ENCODE results near the gene IKZF2.

The IKZF2 gene

DNA sequence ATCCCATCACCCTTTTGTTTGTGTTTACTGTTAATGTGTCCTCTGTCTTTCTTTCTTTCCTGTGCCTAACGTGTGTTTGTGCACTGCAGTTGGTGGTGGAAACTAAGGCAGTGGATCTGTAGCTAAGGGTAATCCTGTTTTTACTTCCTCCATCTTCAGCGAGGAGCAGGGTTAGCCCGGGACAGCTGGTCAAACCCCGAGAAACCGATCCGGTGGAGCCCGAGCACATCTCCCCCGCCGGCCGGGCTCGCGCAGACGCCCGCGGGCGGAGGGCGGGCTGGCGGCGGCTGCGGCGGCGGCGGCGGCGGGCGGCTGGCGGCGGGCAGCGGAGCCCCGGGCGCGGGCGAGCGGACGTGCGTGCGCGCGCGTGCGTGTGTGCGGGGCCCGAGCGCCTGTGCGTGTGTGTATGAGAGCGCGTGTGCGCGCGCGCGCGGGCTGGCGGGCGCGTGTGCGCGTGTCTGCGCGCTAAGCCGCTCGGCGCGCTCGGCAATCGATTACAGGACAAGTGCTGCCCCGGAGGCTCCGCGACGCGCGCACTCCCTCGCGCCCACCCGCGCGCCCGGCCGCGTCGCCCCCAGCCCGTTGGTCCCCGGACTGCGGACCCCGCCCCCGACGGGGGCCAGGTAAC, at the start of gene IKZF2:
Gene IKZF2, minus strand, starts transcription at position 176 of the 628 bp plus-strand sequence. CDS start 2,983 bp downstream, outside the sequence.
- peak; percentile 56 to 60 for DNase-seq

- no peak for DNase-seq
Observed at GRCh38 chr2:213199871-213200270, 48.5 kb upstream of the IKZF2 start.

DNA sequence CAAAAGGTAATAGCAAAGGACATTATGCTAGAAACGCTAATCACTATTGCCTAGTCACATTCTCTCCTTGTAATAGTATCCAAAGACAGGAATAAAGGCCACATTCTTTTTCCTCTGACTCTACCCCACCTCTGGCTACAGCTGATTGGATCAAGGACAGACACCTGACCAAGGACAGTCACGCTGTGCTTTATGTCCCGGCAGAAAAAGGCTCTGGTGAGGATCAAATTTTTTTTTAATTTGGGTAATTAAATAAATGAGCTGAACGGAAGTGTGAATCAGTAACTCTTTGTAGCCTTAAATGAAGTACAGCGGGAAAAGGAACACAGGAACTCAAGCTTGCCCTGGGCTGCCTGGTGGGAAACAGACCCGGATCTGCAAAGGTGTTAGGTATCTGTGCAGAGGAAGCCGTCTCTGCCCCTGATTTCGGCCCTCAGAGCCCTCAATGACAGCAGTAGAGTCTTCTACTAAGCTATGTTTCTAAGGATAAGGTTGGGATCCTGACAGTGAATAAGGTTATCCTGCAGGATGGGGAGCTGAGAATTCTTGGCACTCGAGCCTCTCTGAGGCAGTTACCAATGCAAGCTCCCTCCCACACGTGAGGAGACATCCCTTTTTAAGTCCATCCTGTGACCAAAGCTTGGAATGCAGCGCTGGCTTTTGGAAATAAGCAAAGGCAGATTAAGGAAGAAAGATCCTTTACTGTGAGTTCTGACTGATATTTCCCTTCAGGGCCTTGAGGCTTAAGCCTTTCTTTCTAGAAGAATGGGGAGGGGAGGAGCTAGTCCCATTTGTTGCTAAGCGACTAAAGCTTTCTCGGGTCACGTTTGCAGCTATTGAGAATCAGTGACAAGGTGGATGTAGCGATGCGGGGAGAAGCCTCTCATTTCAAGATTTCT, 37.8 kb upstream of the IKZF2 start:
- DNase-seq = no peak

GRCh38 chr2:213188533-213188867, 37.1 kb upstream of the IKZF2 start:
- DNase-seq = no peak

GRCh38 chr2:213187833-213188532, 36.6 kb upstream of the IKZF2 start:
- DNase-seq = no peak

DNA sequence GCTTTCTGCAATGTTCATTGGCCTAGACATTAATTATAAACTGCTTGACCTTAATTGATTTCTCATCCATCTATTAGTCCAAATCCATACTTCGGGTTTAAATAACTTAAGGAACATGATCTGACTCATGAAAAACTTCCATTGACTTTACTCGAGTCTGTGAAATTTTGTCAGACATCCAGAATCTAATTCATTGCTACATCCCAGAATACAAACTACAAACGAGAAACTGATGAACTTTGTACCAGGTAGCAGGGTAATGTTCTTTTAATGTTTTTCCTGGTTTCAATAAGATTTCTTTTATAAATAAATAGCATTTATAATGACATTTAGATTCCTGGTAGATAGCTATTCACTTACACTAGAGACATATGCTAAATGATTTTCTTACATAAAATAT, 36.0 kb upstream of the IKZF2 start:
- no peak for DNase-seq

- DNase-seq = no peak
Observed at GRCh38 chr2:213185147-213185822, 33.9 kb upstream of the IKZF2 start.

DNA sequence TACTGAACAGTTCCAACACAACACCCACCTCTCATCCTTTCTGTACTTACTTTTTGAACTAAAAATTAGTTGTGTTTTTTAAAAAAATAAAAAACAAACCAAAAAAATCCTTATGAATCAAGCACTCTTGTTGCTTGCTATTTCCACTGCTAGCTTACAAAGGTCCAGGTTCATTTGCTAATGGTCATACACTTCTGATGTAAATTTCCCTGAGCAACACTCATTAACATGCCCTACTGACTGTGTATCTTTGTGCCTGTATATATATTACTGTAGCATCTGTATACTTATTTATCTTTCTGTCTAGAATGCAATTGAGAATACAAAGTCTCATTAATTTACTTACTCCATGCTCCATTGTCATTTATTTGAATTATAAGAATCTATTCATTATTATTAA, 30.3 kb upstream of the IKZF2 start:
- DNase-seq = no peak

DNA sequence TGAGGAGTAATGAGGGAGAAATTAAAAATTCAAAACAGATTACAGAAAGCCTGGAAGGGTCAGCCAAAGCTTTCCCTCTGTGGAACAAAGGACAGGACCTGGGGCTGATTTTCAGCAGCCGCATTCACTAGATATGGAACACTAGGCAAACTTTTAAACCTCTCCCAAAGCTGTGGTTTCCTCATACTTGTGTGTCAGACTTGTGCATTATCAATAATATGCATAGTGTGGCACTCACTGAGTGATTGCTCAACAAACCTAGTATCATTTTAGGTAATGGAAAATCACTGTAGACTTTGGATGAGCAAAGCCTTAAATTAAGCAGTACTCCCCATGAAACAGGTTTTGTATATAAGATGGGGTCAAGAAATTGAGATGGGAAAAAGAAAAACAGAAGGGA, 26.3 kb upstream of the IKZF2 start:
- no peak for DNase-seq

DNA sequence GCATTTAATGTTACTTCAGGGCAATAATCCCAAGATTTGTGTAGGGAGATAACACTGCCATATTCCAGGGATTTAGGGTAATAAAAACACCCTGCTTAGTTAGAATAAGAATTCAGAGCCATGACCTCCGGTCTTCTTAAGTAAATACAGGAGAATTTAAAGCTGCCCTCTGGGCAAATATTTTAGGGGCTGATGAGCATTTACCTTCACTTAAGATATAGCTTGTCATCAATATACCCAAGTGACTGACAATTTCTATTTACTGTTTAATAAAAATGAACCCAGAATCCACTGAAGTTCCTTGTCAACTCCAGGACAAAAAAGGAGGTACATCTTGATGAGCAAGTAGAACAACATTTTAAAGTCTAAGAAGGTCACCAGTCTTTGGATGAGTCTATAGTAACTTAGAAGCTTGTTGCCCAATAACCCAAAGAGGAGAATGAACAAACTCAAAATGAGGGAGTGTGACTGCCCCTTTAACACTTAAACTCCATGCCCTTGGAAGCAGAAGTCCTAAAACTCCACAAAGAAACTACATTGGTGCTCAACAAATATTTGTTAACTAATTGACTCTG, 24.3 kb upstream of the IKZF2 start:
- DNase-seq = no peak

DNA sequence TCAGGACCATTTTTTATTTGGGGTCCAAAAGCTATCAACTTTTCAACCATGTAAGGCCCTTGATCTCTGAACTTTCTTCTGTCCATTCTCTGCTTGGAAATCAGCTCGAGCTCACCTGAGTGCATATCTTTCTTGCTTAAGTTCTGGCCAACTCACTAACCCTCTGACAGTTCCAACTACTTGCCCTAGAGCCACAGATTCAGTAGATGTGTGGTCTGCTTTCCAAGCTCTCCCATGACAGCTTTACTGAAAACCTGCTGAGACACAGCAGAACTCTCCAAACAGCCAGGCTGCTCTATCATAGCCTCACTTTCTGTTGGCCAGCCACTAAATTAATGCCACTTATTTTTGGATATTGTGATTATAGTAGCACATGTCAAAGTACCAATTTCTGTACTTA, 21.2 kb upstream of the IKZF2 start:
- no peak for DNase-seq

- no peak for DNase-seq
Observed at GRCh38 chr2:213171147-213171546, 19.7 kb upstream of the IKZF2 start.

- DNase-seq = no peak
Observed at GRCh38 chr2:213167271-213167930, 16.0 kb upstream of the IKZF2 start.

- no peak for DNase-seq
Observed at GRCh38 chr2:213166109-213166508, 14.7 kb upstream of the IKZF2 start.

DNA sequence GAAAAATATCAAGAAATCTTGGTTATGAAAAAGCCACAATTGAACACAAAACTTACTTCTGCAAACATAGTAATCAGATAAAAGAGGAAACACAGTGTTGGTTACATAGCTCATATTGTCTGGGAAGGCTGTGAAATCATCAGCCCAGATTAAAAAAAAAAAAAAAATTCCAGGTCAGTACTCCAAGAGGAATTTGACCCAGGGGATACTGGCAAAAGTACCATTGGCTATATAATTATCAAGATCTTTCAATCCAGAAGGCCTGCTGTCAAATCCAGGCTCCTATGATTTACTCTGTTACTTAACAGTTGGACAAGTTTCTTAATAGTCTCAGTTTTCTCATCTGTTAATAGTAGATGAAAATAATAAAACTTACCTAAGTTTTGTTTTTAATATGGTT, 12.9 kb upstream of the IKZF2 start:
- DNase-seq = no peak

DNA sequence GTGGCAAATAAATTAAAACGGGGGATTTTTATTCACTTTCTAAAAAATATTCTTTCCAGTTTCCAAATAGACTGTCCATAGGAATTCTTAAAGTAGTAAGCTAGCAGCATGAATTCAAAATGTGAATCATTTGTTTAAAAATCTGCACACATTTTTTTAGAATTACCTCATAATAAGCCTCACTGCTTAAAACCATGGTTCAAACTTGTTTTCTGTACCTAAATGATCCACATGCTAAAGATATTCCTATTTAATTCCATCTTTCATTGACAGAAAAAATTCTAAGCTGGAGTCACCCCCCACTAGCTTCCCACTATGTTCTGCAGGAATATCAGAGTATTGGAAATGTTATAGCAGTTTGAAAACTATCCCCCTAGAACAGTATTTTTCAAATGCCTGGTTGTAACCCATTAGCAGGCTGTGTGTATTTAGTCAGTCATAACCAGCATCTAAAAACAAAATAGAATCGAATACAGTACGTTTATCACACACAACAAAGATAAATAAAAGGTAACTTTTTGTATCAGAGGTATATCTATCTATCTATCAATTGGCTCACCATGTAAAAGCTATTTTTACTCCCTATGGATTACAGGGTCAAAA, 11.2 kb upstream of the IKZF2 start:
- no peak for DNase-seq

- no peak for DNase-seq
Observed at GRCh38 chr2:213161759-213162515, 10.5 kb upstream of the IKZF2 start.

DNA sequence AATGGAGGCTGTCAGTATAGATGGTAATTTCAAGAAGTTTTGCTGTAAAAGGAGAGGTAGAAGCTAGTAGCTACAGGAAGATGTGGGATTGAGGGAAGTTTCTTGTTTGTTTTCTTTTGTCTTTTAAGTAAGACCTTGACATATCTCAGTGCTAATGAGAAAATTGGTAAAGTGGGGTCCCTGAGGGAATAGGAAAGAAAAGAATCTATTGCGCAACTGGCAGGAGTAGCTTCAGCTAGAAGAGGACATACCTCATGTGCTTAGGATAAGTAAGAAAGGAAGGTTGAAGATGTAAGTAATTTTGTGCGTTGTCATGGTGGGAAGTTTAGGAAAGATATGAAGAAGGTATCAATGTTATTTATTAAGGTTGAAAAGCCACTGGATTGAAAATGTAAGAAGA, 8.4 kb upstream of the IKZF2 start:
- no peak for DNase-seq

- DNase-seq = peak in 1 of 2 experiments; percentile 15
Observed at GRCh38 chr2:213157242-213157641, 5.8 kb upstream of the IKZF2 start.

DNA sequence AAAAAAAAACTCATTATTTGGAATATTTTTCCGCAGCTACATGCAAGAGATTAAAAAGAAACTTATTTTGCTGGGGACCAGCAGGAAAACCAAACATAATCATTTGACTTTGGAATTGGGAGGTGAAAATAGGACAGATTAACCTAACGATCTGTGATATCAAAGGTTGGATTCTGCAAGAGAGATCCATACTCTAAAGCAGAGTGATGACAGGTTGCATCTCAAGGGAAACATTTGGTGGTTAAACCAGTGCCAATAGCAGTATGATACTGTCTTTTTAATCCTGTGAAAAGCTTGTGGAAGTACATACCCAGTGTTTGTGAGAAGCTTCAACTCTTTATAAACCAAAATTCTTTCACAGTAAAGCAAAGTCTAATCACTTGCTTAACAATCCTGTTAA, 5.3 kb upstream of the IKZF2 start:
- no peak for DNase-seq

GRCh38 chr2:213152888-213153287, 1.5 kb upstream of the IKZF2 start:
- DNase-seq = no peak
